Testis (tissue), 2 donors: ENCODE results near the gene DIAPH3.

Source experiments
- CTCF ChIP-seq, 3 experiments: fragments of 450-650 bp in 2 of 3; fragments of 200-600 bp in 1 of 3; sonication (generic) in 1 of 3; IDR thresholded peaks; one replicate each; pipeline ENCODE4 v1.5.1; 2016 to 2019; ENCODE audit warnings: antibody characterized with exemption in 3 of 3, mild to moderate bottlenecking in 2 of 3, moderate library complexity in 1 of 3
- POLR2A ChIP-seq: fragments of 450-650 bp; IDR thresholded peaks from one replicate; pipeline ENCODE4 v1.6.1; 2017; ENCODE audit warnings: antibody characterized with exemption, mild to moderate bottlenecking, moderate library complexity

GRCh38 chr13:59755632-59756290, 408.0 kb downstream of the DIAPH3 start:
- TF ChIP-seq CTCF (IDR thresholded peaks at IDR 0.05): no peak
- TF ChIP-seq POLR2A: no peak
